H7 (cell line): ENCODE measurements around the gene C19orf81. TPM values are rescaled to one million over a fixed set of nuclear protein-coding genes. Genes with fewer than 3 reads are reported as not detected.
"Not testable (repeated sequence)": the region's sequence is repeated elsewhere in the genome, so short reads cannot be mapped to it uniquely, and the experiment has no call there.

ENCODE experiments used
- DNase-seq: peaks from one replicate; pipeline ENCODE4 v3.0.0; 2012
- H3K27me3 ChIP-seq: 2 replicates; pipeline ENCODE4 v1.6.0; 2011; ENCODE audit warnings: mild to moderate bottlenecking, low read length; ENCODE audit not compliant: control insufficient read depth, insufficient read depth
- H3K36me3 ChIP-seq: replicated peaks from 2 replicates; pipeline ENCODE4 v1.5.1; 2011; ENCODE audit warnings: low read length; ENCODE audit not compliant: control insufficient read depth, insufficient read depth
- H3K4me3 ChIP-seq: 2 replicates; pipeline ENCODE4 v1.5.1; 2011; ENCODE audit warnings: low read depth, mild to moderate bottlenecking, control low read depth, low read length, moderate library complexity; ENCODE audit not compliant: insufficient read depth
- total RNA-seq: library from RNA; depleted of rRNA; stranded (reverse); fragments of >200 nt; shearing (Covaris generic); gene quantifications from 2 replicates; pipeline ENCODE4 v1.2.3, GENCODE V29; 2014

C19orf81 gene
- total RNA-seq, 1 experiment from 2014 or later = 7.8 TPM

GRCh38 chr19:50620394-50620906, 28.8 kb upstream of the C19orf81 start:
- H3K4me3 ChIP-seq, H3K27me3 ChIP-seq, H3K36me3 ChIP-seq, DNase-seq: not testable (repeated sequence)

GRCh38 chr19:50624949-50625600, 24.2 kb upstream of the C19orf81 start:
- H3K4me3 ChIP-seq = no peak overlapping the region
- H3K36me3 ChIP-seq = no peaks in the 10 kb centered on the region
- H3K27me3 ChIP-seq = no peaks in the 10 kb centered on the region
- no peak for DNase-seq

GRCh38 chr19:50626011-50626410, 23.2 kb upstream of the C19orf81 start:
- no peak for DNase-seq
- no peaks in the 10 kb centered on the region for H3K36me3 ChIP-seq
- no peaks in the 10 kb centered on the region for H3K27me3 ChIP-seq
- no peak overlapping the region for H3K4me3 ChIP-seq

GRCh38 chr19:50626795-50627194, 22.4 kb upstream of the C19orf81 start:
- no peak for DNase-seq
- no peak overlapping the region for H3K4me3 ChIP-seq
- H3K27me3 ChIP-seq = no peaks in the 10 kb centered on the region
- no peaks in the 10 kb centered on the region for H3K36me3 ChIP-seq

- DNase-seq = peak; percentile 54
- Histone ChIP-seq H3K27me3 (no peaks in the 10 kb centered on the region), H3K36me3 (no peaks in the 10 kb centered on the region), H3K4me3 (no peak overlapping the region)
These were observed 21.1 kb upstream of the C19orf81 start for GRCh38 chr19:50628146-50628545.

- no peaks in the 10 kb centered on the region for H3K36me3 ChIP-seq
- H3K27me3 ChIP-seq = no peaks in the 10 kb centered on the region
- H3K4me3 ChIP-seq = no peak overlapping the region
- DNase-seq = peak; percentile 20
These were observed 20.7 kb upstream of the C19orf81 start for GRCh38 chr19:50628551-50628950.

GRCh38 chr19:50629194-50629593, 20.1 kb upstream of the C19orf81 start:
- Histone ChIP-seq H3K27me3 (no peaks in the 10 kb centered on the region), H3K36me3 (no peaks in the 10 kb centered on the region), H3K4me3 (no peak overlapping the region)
- peak; percentile 65 for DNase-seq

- no peak overlapping the region for H3K4me3 ChIP-seq
These were observed 19.4 kb upstream of the C19orf81 start for GRCh38 chr19:50629801-50630200.

GRCh38 chr19:50632151-50632835, 17.0 kb upstream of the C19orf81 start:
- DNase-seq = peak; percentile 83
- Histone ChIP-seq H3K36me3 (no peaks in the 10 kb centered on the region), H3K4me3 (no peak overlapping the region), H3K27me3 (no peaks in the 10 kb centered on the region)

More at GRCh38 chr19:50629801-50630200, 19.4 kb upstream of the C19orf81 start:
- DNase-seq = peak; percentile 69
- no peaks in the 10 kb centered on the region for H3K27me3 ChIP-seq
- H3K36me3 ChIP-seq = no peaks in the 10 kb centered on the region

GRCh38 chr19:50633359-50633758, 15.9 kb upstream of the C19orf81 start:
- H3K4me3 ChIP-seq = no peak overlapping the region
- no peak for DNase-seq
- no peaks in the 10 kb centered on the region for H3K36me3 ChIP-seq
- peaks cover 5% of the 10 kb centered on the region for H3K27me3 ChIP-seq

GRCh38 chr19:50633973-50634372, 15.3 kb upstream of the C19orf81 start:
- H3K27me3 ChIP-seq = peaks cover 11% of the 10 kb centered on the region
- no peaks in the 10 kb centered on the region for H3K36me3 ChIP-seq
- H3K4me3 ChIP-seq = no peak overlapping the region
- DNase-seq = no peak

- H3K36me3 ChIP-seq = no peaks in the 10 kb centered on the region
- no peak overlapping the region for H3K4me3 ChIP-seq
- peaks cover 12% of the 10 kb centered on the region for H3K27me3 ChIP-seq
- DNase-seq = no peak
These were observed 12.7 kb upstream of the C19orf81 start for GRCh38 chr19:50636317-50637085.

- no peak for DNase-seq
- no peak overlapping the region; the same call in 1 of the 2 replicates for H3K4me3 ChIP-seq
- H3K27me3 ChIP-seq = peaks cover 12% of the 10 kb centered on the region
- H3K36me3 ChIP-seq = no peaks in the 10 kb centered on the region
These were observed 10.6 kb upstream of the C19orf81 start for GRCh38 chr19:50638600-50638999.

- H3K4me3 ChIP-seq = peak within 1 kb of the TSS; percentile 62
- peaks cover 12% of the 10 kb centered on the region for H3K27me3 ChIP-seq
- no peaks in the 10 kb centered on the region for H3K36me3 ChIP-seq
- DNase-seq = peak; percentile 97
These were observed 9.8 kb upstream of the C19orf81 start, which contains the start of gene SYT3 for GRCh38 chr19:50639121-50640112. Gene SYT3, minus strand, starts transcription at chr19:50639881. Its CDS starts 2,470 bp downstream, at chr19:50637411.
